A549 (cell line): ENCODE measurements around the gene CDK14. TPM values are rescaled to one million over a fixed set of nuclear protein-coding genes. Genes with fewer than 3 reads are reported as not detected.

Experiments used
- ATAC-seq, 2 experiments: fragments of 200-7000 bp in 1 of 2; fragments of >200 bp in 1 of 2; cut with Nextera tagmentation in 1 of 2; cut with Tn5 transposase in 1 of 2; 3 replicates each; pipeline versions ENCODE4 v1.8.0 to v1.9.1; 2018 to 2020; ENCODE audit warnings: mild to moderate bottlenecking in 1 of 2, moderate library complexity in 1 of 2
- CTCF ChIA-PET: fragments of 300-600 bp; sonication (Branson Sonifier 250); formaldehyde crosslinking; extraction: SDS; loops from one replicate; lab custom pipeline; 2021; ENCODE audit warnings: antibody characterized with exemption, inconsistent platforms; lab: Yijun Ruan, JAX
- POLR2A ChIA-PET: fragments of 350-600 bp; formaldehyde crosslinking; extraction: SDS; loops from one replicate; lab custom pipeline; 2021; ENCODE audit warnings: antibody characterized with exemption, inconsistent platforms; lab: Yijun Ruan, JAX
- DNase-seq, 2 experiments: peaks; one replicate each; pipeline versions ENCODE4 v3.0.0 to v3.0.0-alpha.2; 2011 to 2016; ENCODE audit warnings: low read depth in 1 of 2, low spot score in 1 of 2
- FAIRE-seq: peaks from 2 replicates; lab custom pipeline; 2011; peaks lifted over from hg19 to GRCh38; lab: Jason Lieb, UNC
- H3K27ac ChIP-seq, 2 experiments: fragments of >200 bp; sonication (Bioruptor Twin); formaldehyde crosslinking; 3 replicates each; pipeline ENCODE4 v1.5.1; 2016 to 2017
- H3K4me1 ChIP-seq: fragments of >200 bp; sonication (Bioruptor Twin); formaldehyde crosslinking; 3 replicates; pipeline ENCODE4 v1.6.1; 2016
- H3K4me2 ChIP-seq: fragments of >200 bp; sonication (Bioruptor Twin); formaldehyde crosslinking; 3 replicates; pipeline ENCODE4 v1.6.1; 2016
- H3K4me3 ChIP-seq: fragments of >200 bp; sonication (Bioruptor Twin); formaldehyde crosslinking; 3 replicates; pipeline ENCODE4 v1.5.1; 2016
- H3K9me3 ChIP-seq: fragments of >200 bp; sonication (Bioruptor Twin); formaldehyde crosslinking; 3 replicates; pipeline ENCODE4 v1.6.1; 2016
- CHD2 ChIP-seq: fragments of 150-350 bp; IDR thresholded peaks from 2 replicates; pipeline ENCODE4 v1.6.1; 2014; ENCODE audit warnings: low read length; ENCODE audit not compliant: partially characterized antibody
- CHD4 ChIP-seq: fragments of 200-600 bp; sonication (generic); IDR thresholded peaks from 2 replicates; pipeline ENCODE4 v1.6.1; 2016; ENCODE audit warnings: antibody characterized with exemption, mild to moderate bottlenecking, borderline replicate concordance
- E2F6 ChIP-seq: IDR thresholded peaks from 2 replicates; pipeline ENCODE4 v1.6.1; 2012; ENCODE audit warnings: low read depth, borderline replicate concordance
- EHF ChIP-seq: fragments of 250-450 bp; sonication (Bioruptor Pico); IDR thresholded peaks from 2 replicates; pipeline ENCODE4 v1.5.0; 2020; ENCODE audit warnings: mild to moderate bottlenecking
- ESRRA ChIP-seq: fragments of 150-350 bp; IDR thresholded peaks from 2 replicates; pipeline ENCODE4 v1.6.1; 2014; ENCODE audit warnings: mild to moderate bottlenecking, low read length, borderline replicate concordance
- FOXS1 ChIP-seq: fragments of 250-450 bp; sonication (Bioruptor Pico); IDR thresholded peaks from 2 replicates; pipeline ENCODE4 v1.5.0; 2020; ENCODE audit warnings: mild to moderate bottlenecking, moderate library complexity
- HDAC2 ChIP-seq: fragments of 200-600 bp; sonication (generic); IDR thresholded peaks from 2 replicates; pipeline ENCODE4 v1.6.1; 2016
- HMGXB4 ChIP-seq: fragments of 250-450 bp; sonication (Bioruptor Pico); IDR thresholded peaks from 2 replicates; pipeline ENCODE4 v1.5.0; 2021; ENCODE audit warnings: mild to moderate bottlenecking, moderate library complexity, borderline replicate concordance
- JUNB ChIP-seq: fragments of >200 bp; sonication (Bioruptor Twin); formaldehyde crosslinking; IDR thresholded peaks from 2 replicates; pipeline ENCODE4 v1.6.1; 2016
- MAFK ChIP-seq: fragments of 450-650 bp; IDR thresholded peaks from 2 replicates; pipeline ENCODE4 v1.6.1; 2014; ENCODE audit not compliant: partially characterized antibody
- NFE2L2 ChIP-seq: fragments of 150-350 bp; conservative IDR thresholded peaks from 2 replicates; pipeline ENCODE4 v1.6.1; 2014; ENCODE audit warnings: low read length
- NR3C1 ChIP-seq: fragments of >200 bp; sonication (Bioruptor Twin); formaldehyde crosslinking; IDR thresholded peaks from 3 replicates; pipeline ENCODE4 v1.6.1; 2017
- RARB ChIP-seq: fragments of 250-450 bp; sonication (Bioruptor Pico); IDR thresholded peaks from 2 replicates; pipeline ENCODE4 v1.8.0; 2021; ENCODE audit warnings: mild to moderate bottlenecking, moderate library complexity
- REST ChIP-seq: fragments of 200-600 bp; sonication (generic); IDR thresholded peaks from 2 replicates; pipeline ENCODE4 v1.6.1; 2016; ENCODE audit warnings: antibody characterized with exemption, mild to moderate bottlenecking, moderate library complexity
- RNF2 ChIP-seq: fragments of 200-600 bp; sonication (generic); IDR thresholded peaks from 2 replicates; pipeline ENCODE4 v1.6.1; 2016; ENCODE audit warnings: low read depth, mild to moderate bottlenecking, antibody characterized with exemption, moderate library complexity, borderline replicate concordance
- ZFP36 ChIP-seq: fragments of 450-650 bp; IDR thresholded peaks from 2 replicates; pipeline ENCODE4 v1.6.1; 2014; ENCODE audit warnings: borderline replicate concordance; ENCODE audit not compliant: partially characterized antibody
- WGBS: methylation state at CpG from one replicate; pipeline ENCODE4 v1.1.6; 2017; ENCODE audit errors: missing lambda C conversion rate; 5-methylcytosine and 5-hydroxymethylcytosine counted together
- polyA plus RNA-seq, 4 experiments: library from polyadenylated mRNA; depleted of rRNA in 3 of 4; stranded (reverse); fragments of >200 nt; fragmentation: RNase III in 1 of 4; extraction: RNeasy Plus Mini Kit Qiagen cat#74134 plus additional on column Dnase treatment in 1 of 4; gene quantifications; 2 replicates in 3 of 4; 3 replicates in 1 of 4; pipeline ENCODE4 v1.2.3, GENCODE V29; 2011 to 2017

Gene CDK14
- polyA plus RNA-seq, 2 of the 4 experiments (the other 2 are of a cell fraction), result 0.21 to 0.23 TPM

- ChIA-PET CTCF (no interaction called here), POLR2A (no interaction called here)
- 32% methylated on average over 10 of the region's 10 CpGs for WGBS
- Histone ChIP-seq H3K9me3 (no peaks in the 10 kb centered on the region), H3K27ac (no peak overlapping the region), H3K4me1 (no peaks in the 10 kb centered on the region), H3K4me2 (no peak overlapping the region), H3K4me3 (no peak overlapping the region)
- ATAC-seq (no peak), DNase-seq (no peak), FAIRE-seq (no peak)
- TF ChIP-seq ZFP36, result no peak
- TF ChIP-seq EHF, result no peak
- TF ChIP-seq JUNB, result no peak
- no peak for TF ChIP-seq HDAC2
- no peak for TF ChIP-seq REST
- no peak for TF ChIP-seq NR3C1
- no peak for TF ChIP-seq CHD4
- no peak for TF ChIP-seq RARB
- no peak for TF ChIP-seq CHD2
These were observed 560.4 kb downstream of the CDK14 start for GRCh38 chr7:91156316-91157185.

- no peak for TF ChIP-seq ESRRA
- TF ChIP-seq MAFK, result peak; percentile 37
- no peak for TF ChIP-seq EHF
- no peak for TF ChIP-seq HMGXB4
- no peak for TF ChIP-seq E2F6
- TF ChIP-seq RNF2, result no peak
- no peak for TF ChIP-seq NFE2L2
- TF ChIP-seq FOXS1 (CRISPR knock-in tag), result no peak
- no peak overlapping the region for H3K27ac ChIP-seq
- H3K9me3 ChIP-seq, result no peaks in the 10 kb centered on the region
- no peak overlapping the region for H3K4me3 ChIP-seq
- ATAC-seq (no peak), FAIRE-seq (no peak), DNase-seq (no peak)
- WGBS, result 50% methylated on average over 6 of the region's 6 CpGs
- ChIA-PET POLR2A (no interaction called here), CTCF (no interaction called here)
- no peak overlapping the region for H3K4me2 ChIP-seq
- H3K4me1 ChIP-seq, result no peaks in the 10 kb centered on the region
These were observed 561.6 kb downstream of the CDK14 start for GRCh38 chr7:91157579-91158320.
